GM18526 (cell line): ENCODE measurements around the gene ZNF787.

Source experiments
- POLR2A ChIP-seq: IDR thresholded peaks from 3 replicates; pipeline ENCODE4 v1.6.1; 2011; ENCODE audit not compliant: insufficient read length; ENCODE audit errors: extremely low read depth

The ZNF787 gene

DNA sequence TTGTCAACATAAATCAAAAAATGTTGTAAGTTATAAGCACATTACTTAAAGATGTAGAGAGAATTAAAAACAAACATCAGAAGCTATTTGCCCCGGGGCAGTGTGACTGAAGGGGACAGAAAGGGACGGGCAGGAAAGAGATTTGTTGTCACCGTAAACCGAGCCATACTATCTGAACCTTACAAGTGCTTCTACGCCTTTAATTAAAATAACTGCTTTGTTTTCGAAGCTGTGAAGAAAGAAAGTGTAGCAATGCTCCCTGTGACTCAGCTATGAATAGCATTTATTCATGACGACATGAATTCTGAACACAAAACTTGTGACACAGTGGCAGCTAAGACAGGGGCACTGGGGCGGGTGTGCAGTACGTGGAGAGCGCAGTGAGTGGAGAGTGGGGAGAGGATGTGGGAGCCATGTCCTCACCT, 30.0 kb downstream of the ZNF787 start:
- TF ChIP-seq POLR2A, result no peak

GRCh38 chr19:56089344-56089743, 31.8 kb downstream of the ZNF787 start:
- no peak for TF ChIP-seq POLR2A

DNA sequence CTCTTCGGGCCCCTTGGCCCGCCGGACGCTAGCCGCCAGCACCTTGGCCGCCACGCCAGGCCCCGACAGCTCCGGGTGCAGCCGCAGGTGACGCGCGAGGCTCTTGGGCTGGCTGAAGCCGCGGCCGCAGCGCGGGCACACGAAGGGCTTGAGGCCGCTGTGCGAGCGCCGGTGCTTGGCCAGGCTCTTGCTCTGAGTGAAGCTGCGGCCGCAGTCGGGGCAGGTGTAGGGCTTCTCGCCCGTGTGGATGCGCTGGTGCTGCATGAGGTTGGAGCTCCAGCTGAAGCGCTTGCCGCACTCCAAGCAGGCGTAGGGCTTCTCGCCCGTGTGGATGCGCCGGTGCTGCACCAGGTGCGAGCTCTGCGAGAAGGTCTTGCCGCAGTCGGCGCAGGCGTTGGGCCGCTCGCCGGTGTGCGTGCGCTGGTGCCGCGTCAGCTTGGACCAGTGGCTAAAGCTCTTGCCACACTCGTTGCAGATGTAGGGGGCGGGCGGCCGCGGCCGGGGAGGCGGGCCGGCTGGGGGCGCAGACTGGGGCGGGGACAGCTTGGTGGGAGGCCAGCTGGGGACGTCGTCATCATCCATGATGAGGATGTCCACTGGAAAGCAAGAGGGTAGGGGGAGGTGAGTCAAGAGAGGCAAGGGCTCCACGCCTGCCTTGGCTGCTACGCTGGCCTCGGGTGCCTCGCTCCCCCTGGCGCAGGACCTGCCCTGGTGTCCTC, 32.4 kb downstream of the ZNF787 start:
- TF ChIP-seq POLR2A, result no peak

GRCh38 chr19:56087647-56088496, 33.2 kb downstream of the ZNF787 start:
- no peak for TF ChIP-seq POLR2A

GRCh38 chr19:56086671-56087430, 34.2 kb downstream of the ZNF787 start:
- no peak for TF ChIP-seq POLR2A

GRCh38 chr19:56085571-56086275, 35.4 kb downstream of the ZNF787 start:
- no peak for TF ChIP-seq POLR2A

- TF ChIP-seq POLR2A, result no peak
Observed at GRCh38 chr19:56084835-56085536, 36.1 kb downstream of the ZNF787 start.

DNA sequence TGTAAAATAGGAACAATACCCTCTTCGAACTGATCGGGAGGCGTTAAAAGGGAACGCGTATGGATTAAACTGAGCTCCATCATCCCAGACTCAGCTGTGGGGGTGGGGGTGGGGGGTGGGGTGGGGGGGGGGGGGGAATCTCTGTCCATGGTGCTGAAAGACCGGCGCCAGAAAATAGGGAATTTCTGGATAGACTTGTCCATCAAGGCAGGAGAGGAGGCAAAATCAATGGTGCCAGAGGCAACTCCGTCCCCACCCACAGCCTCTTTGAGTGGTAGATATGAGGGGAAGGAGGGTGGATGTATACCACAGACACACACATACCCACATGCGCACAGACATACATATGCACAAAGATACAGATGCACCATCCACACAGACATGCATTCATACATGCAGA, 37.4 kb downstream of the ZNF787 start:
- no peak for TF ChIP-seq POLR2A

DNA sequence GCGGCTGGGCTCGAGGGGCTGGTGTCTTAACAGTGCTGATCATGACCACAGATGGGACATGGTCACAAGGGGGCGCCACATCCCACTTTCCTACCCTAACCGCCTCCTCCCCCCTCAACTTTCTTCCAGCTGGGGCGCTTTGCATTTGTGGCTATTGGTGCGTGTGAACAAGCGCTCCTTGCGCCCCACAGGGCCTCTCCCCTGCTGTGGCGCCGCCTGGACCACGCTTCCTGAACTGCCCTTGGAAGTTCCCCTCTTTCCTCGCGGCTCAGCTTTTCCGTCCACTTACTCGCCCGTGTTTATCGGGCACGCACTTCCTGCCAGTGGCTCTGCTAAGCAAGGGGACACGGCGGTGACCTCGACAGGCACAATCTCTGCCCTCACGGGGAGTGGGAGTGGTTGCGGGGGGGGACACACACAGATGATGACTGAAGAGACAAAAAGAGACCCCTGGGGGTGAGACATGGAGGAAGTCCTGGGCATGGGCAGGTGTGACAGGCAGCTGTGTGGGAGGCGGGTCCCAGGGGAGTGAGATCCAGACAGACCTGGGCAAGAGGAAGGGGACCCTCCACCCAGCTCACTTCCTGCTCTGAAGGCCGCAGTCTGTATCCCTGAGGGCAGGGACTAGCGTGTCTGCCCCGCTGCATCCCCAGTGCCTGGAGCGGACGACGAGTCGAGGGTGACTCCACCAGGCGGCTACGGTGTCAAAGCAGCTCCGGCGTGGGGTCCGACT, 40.3 kb downstream of the ZNF787 start:
- TF ChIP-seq POLR2A, result no peak

DNA sequence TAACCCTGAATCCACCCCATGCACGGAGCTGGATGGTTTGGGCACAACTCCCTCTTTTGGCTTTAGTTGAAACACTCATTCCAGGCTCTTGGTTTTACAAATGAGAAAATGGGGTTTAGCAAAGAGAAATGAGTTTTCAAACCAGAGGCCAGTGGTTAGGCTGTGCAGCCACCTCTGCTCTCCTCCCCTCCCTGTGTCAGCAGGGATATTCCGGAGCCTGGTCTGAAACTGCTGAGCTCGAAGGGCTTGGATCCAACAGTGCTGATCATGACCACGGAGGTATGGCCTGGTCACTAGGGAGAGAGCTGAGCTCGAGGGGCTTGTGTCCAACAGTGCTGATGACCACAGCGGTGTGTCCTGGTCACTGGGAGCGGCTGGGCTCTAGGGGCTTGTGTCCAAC, 41.5 kb downstream of the ZNF787 start:
- TF ChIP-seq POLR2A, result no peak

DNA sequence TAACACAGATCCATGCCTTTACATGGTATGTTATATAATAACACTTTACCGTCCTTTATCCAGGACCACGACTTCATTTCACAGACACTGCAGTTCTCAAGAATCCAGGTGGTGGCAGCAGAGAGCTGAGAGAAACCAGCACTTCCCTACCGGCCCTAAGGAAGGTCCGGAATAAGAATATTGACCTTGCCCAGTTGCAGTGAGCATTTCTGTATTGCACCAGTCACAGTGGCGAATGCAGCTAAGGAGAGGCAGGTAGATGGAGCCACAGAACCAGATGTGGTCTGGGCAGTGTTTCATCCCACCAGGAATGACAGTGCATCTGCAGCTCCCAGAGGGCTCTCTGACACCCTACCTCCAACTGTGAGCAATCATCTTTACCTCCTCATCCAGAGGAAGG, 44.6 kb downstream of the ZNF787 start:
- TF ChIP-seq POLR2A, result no peak

GRCh38 chr19:56071151-56071550, 49.9 kb downstream of the ZNF787 start:
- no peak for TF ChIP-seq POLR2A

- TF ChIP-seq POLR2A, result no peak
Observed at GRCh38 chr19:56069642-56070041, 51.5 kb downstream of the ZNF787 start.
